BJ (cell line): ENCODE measurements around the gene TMC1. TPM values are rescaled to one million over a fixed set of nuclear protein-coding genes. Genes with fewer than 3 reads are reported as not detected.

Experiments
- CTCF ChIA-PET: fragments of 350-600 bp; formaldehyde crosslinking; extraction: SDS; loops from one replicate; lab custom pipeline; 2021; ENCODE audit warnings: antibody characterized with exemption, inconsistent platforms; lab: Yijun Ruan, JAX
- POLR2A ChIA-PET: fragments of 300-600 bp; sonication (Branson Sonifier 250); formaldehyde crosslinking; extraction: SDS; loops from one replicate; lab custom pipeline; 2021; ENCODE audit warnings: antibody characterized with exemption; lab: Charles Lee
- DNase-seq: peaks from one replicate; pipeline ENCODE4 v3.0.0-alpha.2; 2011; ENCODE audit warnings: low read depth
- H3K27me3 ChIP-seq: 2 replicates; pipeline ENCODE4 v1.6.0; 2011; ENCODE audit warnings: low read length; ENCODE audit not compliant: control insufficient read depth, insufficient read depth
- H3K36me3 ChIP-seq: 2 replicates; pipeline ENCODE4 v1.5.1; 2011; ENCODE audit warnings: low read length; ENCODE audit not compliant: control insufficient read depth, insufficient read depth
- H3K4me3 ChIP-seq: 2 replicates; pipeline ENCODE4 v1.5.1; 2011; ENCODE audit warnings: low read depth, mild to moderate bottlenecking, control low read depth, low read length
- CTCF ChIP-seq: IDR thresholded peaks from 2 replicates; pipeline ENCODE4 v1.5.1; 2011; ENCODE audit warnings: low read depth, mild to moderate bottlenecking, control low read depth, inconsistent platforms, low read length, moderate library complexity; ENCODE audit not compliant: insufficient read depth
- polyA plus RNA-seq: library from polyadenylated mRNA; depleted of rRNA; stranded (reverse); fragments of >200 nt; gene quantifications from 2 replicates; pipeline ENCODE4 v1.2.3, GENCODE V29; 2011

The TMC1 gene
- polyA plus RNA-seq, 1 experiment, result 1.2 TPM

- CTCF ChIA-PET, result interaction anchor here (0.6 to 2.0 kb wide), 22 partner anchors 10 to 590 kb away, joined by 3 to 21 read pairs (median 4); no protein-coding TSS in a partner anchor
- POLR2A ChIA-PET, result no interaction called here
- no peak for DNase-seq
- Histone ChIP-seq H3K4me3 (no peak overlapping the region), H3K27me3 (no peaks in the 10 kb centered on the region), H3K36me3 (no peaks in the 10 kb centered on the region)
- peak; percentile 44; the same call in 1 of the 2 replicates for TF ChIP-seq CTCF
Observed at GRCh38 chr9:72871685-72872084, 350.3 kb downstream of the TMC1 start.

- TF ChIP-seq CTCF, result no peak
- H3K36me3 ChIP-seq, result no peaks in the 10 kb centered on the region
- ChIA-PET POLR2A (no interaction called here), CTCF (interaction anchor here (0.5 to 2.0 kb wide), 8 partner anchors 10 to 310 kb away, joined by 3 to 21 read pairs (median 4); no protein-coding TSS in a partner anchor)
- no peak for DNase-seq
- no peak overlapping the region for H3K4me3 ChIP-seq
- no peaks in the 10 kb centered on the region for H3K27me3 ChIP-seq
Observed at GRCh38 chr9:72872718-72873117, 351.3 kb downstream of the TMC1 start.

GRCh38 chr9:72873456-72873855 is 352.0 kb downstream of the TMC1 start:
- ChIA-PET CTCF (interaction anchor here (0.5 to 1.7 kb wide), 4 partner anchors 9 to 223 kb away, joined by 3 to 6 read pairs (median 3); no protein-coding TSS in a partner anchor), POLR2A (no interaction called here)
- no peak for TF ChIP-seq CTCF
- no peak for DNase-seq
- Histone ChIP-seq H3K4me3 (no peak overlapping the region), H3K27me3 (no peaks in the 10 kb centered on the region), H3K36me3 (no peaks in the 10 kb centered on the region)

- TF ChIP-seq CTCF, result no peak
- ChIA-PET POLR2A (no interaction called here), CTCF (no interaction called here)
- Histone ChIP-seq H3K4me3 (no peak overlapping the region), H3K27me3 (no peaks in the 10 kb centered on the region), H3K36me3 (no peaks in the 10 kb centered on the region)
- DNase-seq, result no peak
Observed at GRCh38 chr9:72874344-72874743, 352.9 kb downstream of the TMC1 start.

- no peak for DNase-seq
- POLR2A ChIA-PET, result no interaction called here
- no peaks in the 10 kb centered on the region for H3K27me3 ChIP-seq
- TF ChIP-seq CTCF, result no peak
- CTCF ChIA-PET, result interaction anchor here (0.6 to 0.7 kb wide), 3 partner anchors 40 to 112 kb away, joined by 3 read pairs; no protein-coding TSS in a partner anchor
- no peak overlapping the region for H3K4me3 ChIP-seq
- H3K36me3 ChIP-seq, result no peaks in the 10 kb centered on the region
Observed at GRCh38 chr9:72875221-72875620, 353.8 kb downstream of the TMC1 start.
